Endothelial cell of umbilical vein (primary cell): ENCODE data around the gene BARX1. TPM values are rescaled to one million over a fixed set of nuclear protein-coding genes. Genes with fewer than 3 reads are reported as not detected.

Source experiments
- BruUV-seq: library from RNA; stranded (reverse); fragments of 400-500 nt; replicated peaks from 2 replicates; lab custom pipeline; 2021; lab: Mats Ljungman, UMichigan
- CTCF ChIA-PET: fragments of 300-600, 350-600 bp; sonication (Branson Sonifier 250); formaldehyde crosslinking; loops from one replicate; lab custom pipeline; 2021; ENCODE audit warnings: antibody characterized with exemption, inconsistent platforms; lab: Charles Lee
- POLR2A ChIA-PET: fragments of 300-600, 350-600 bp; sonication (Branson Sonifier 250); formaldehyde crosslinking; loops from one replicate; lab custom pipeline; 2021; ENCODE audit warnings: antibody characterized with exemption, inconsistent platforms; lab: Charles Lee
- DNase-seq: peaks from one replicate; pipeline ENCODE4 v3.0.0-alpha.2; 2011; ENCODE audit warnings: low read depth, low spot score
- FAIRE-seq: peaks from 2 replicates; lab custom pipeline; 2011; peaks lifted over from hg19 to GRCh38; lab: Jason Lieb, UNC
- H2AFZ ChIP-seq: 2 replicates; pipeline ENCODE4 v1.6.0; 2012; ENCODE audit warnings: low read depth, low read length, control low read depth, inconsistent platforms
- H3K27ac ChIP-seq: 2 replicates; pipeline ENCODE4 v1.5.1; 2011; ENCODE audit warnings: low read depth, mild to moderate bottlenecking, control low read depth, low read length, moderate library complexity; ENCODE audit not compliant: insufficient read depth
- H3K27me3 ChIP-seq, 2 experiments: 2 replicates each; pipeline versions ENCODE4 v1.6.0 to v1.6.1; 2011; ENCODE audit warnings: low read length in 2 of 2, mixed read lengths in 1 of 2; ENCODE audit not compliant: control insufficient read depth in 2 of 2, insufficient read depth in 2 of 2
- H3K36me3 ChIP-seq, 2 experiments: 2 replicates in 1 of 2; 3 replicates in 1 of 2; pipeline ENCODE4 v1.5.1; 2011; ENCODE audit warnings: low read length in 2 of 2, mild to moderate bottlenecking in 1 of 2, moderate library complexity in 1 of 2; ENCODE audit not compliant: control insufficient read depth in 2 of 2, insufficient read depth in 2 of 2; ENCODE audit errors: extremely low read depth in 1 of 2
- H3K4me1 ChIP-seq: 3 replicates; pipeline ENCODE4 v1.5.1; 2011; ENCODE audit warnings: mild to moderate bottlenecking, low read length; ENCODE audit not compliant: control insufficient read depth, insufficient read depth; ENCODE audit errors: extremely low read depth
- H3K4me2 ChIP-seq: 2 replicates; pipeline ENCODE4 v1.6.1; 2011; ENCODE audit warnings: low read length, control low read depth, mixed read lengths; ENCODE audit not compliant: insufficient read depth
- H3K4me3 ChIP-seq, 3 experiments: fragments of 200-600 bp in 1 of 3; sonication (generic), shearing (Covaris generic) in 1 of 3; replicated peaks in 1 of 3; 2 replicates each; pipeline ENCODE4 v1.5.1; 2011 to 2016; ENCODE audit warnings: control low read depth in 3 of 3, low read length in 3 of 3, mild to moderate bottlenecking in 2 of 3, inconsistent platforms in 1 of 3, low read depth in 1 of 3, moderate library complexity in 1 of 3; ENCODE audit not compliant: insufficient read depth in 1 of 3
- H3K79me2 ChIP-seq: 2 replicates; pipeline ENCODE4 v1.6.0; 2012; ENCODE audit warnings: low read length, inconsistent platforms; ENCODE audit not compliant: control insufficient read depth, insufficient read depth
- H3K9ac ChIP-seq: replicated peaks from 2 replicates; pipeline ENCODE3; 2011; ENCODE audit warnings: low read length, control low read depth; ENCODE audit not compliant: insufficient read depth; ENCODE audit errors: extremely low read depth
- H3K9me1 ChIP-seq: replicated peaks from 3 replicates; pipeline ENCODE4 v1.6.0; 2011; ENCODE audit warnings: mild to moderate bottlenecking, low read length; ENCODE audit not compliant: control insufficient read depth, insufficient read depth; ENCODE audit errors: extremely low read depth
- H3K9me3 ChIP-seq: replicated peaks from 2 replicates; pipeline ENCODE4 v1.5.1; 2012; ENCODE audit warnings: low read length, inconsistent platforms; ENCODE audit not compliant: control insufficient read depth, insufficient read depth
- H4K20me1 ChIP-seq: replicated peaks from 2 replicates; pipeline ENCODE3; 2011; ENCODE audit warnings: mild to moderate bottlenecking, low read length; ENCODE audit not compliant: control insufficient read depth, insufficient read depth; ENCODE audit errors: extremely low read depth
- EZH2 ChIP-seq: IDR thresholded peaks from 2 replicates; pipeline ENCODE4 v1.6.1; 2012; ENCODE audit warnings: borderline replicate concordance, low read depth, mild to moderate bottlenecking, moderate library complexity, low read length, inconsistent platforms; ENCODE audit not compliant: severe bottlenecking
- FOS ChIP-seq: IDR thresholded peaks from 2 replicates; pipeline ENCODE4 v1.6.1; 2011; ENCODE audit warnings: mild to moderate bottlenecking, low read length, moderate library complexity, borderline replicate concordance; ENCODE audit not compliant: insufficient read depth
- GATA2 ChIP-seq: IDR thresholded peaks from 2 replicates; pipeline ENCODE4 v1.7.0; 2011; ENCODE audit warnings: low read depth, mild to moderate bottlenecking, moderate library complexity, mixed read lengths, low read length; ENCODE audit not compliant: insufficient read length, insufficient read depth
- JUN ChIP-seq: IDR thresholded peaks from 2 replicates; pipeline ENCODE4 v1.6.1; 2011; ENCODE audit warnings: borderline replicate concordance, low read depth; ENCODE audit not compliant: insufficient read length, insufficient read depth
- MYC ChIP-seq: IDR thresholded peaks from one replicate; pipeline ENCODE4 v1.6.1; 2011; ENCODE audit warnings: mild to moderate bottlenecking, low read depth, low read length
- POLR2A ChIP-seq: IDR thresholded peaks from 2 replicates; pipeline ENCODE4 v1.6.1; 2012; ENCODE audit warnings: low read depth, mild to moderate bottlenecking, control low read depth, low read length
- POLR2AphosphoS5 ChIP-seq: IDR thresholded peaks from 2 replicates; pipeline ENCODE4 v1.6.1; 2012; ENCODE audit warnings: low read depth, mild to moderate bottlenecking, control low read depth, low read length, moderate library complexity; ENCODE audit not compliant: insufficient read depth
- dilution Hi-C: fragments of 300-500 bp; cut with MboI; formaldehyde crosslinking; loops from one replicate; pipeline ENCODE4 v1.15.0; 2019; ENCODE audit warnings: low sequenced_read_pairs; ENCODE audit not compliant: extremely low pct_ligation_motif_present
- intact Hi-C: fragments of 100-400 bp; cut with micrococcal nuclease; formaldehyde crosslinking; loops from one replicate; pipeline ENCODE4 v1.10.0; 2022
- polyA plus RNA-seq, 4 experiments: library from polyadenylated mRNA; depleted of rRNA in 3 of 4; stranded (reverse) in 3 of 4; unstranded in 1 of 4; fragments of >200 nt; gene quantifications; 2 replicates each; pipeline versions ENCODE4 v1.2.1 to v1.2.3, GENCODE V29; 2011 to 2012; ENCODE audit warnings: missing spikeins in 1 of 4
- total RNA-seq: library from RNA; stranded (reverse); gene quantifications from 2 replicates; pipeline ENCODE4 v1.2.3, GENCODE V29; 2021
- TF ChIP-seq, protein P1 (sequence below): IDR thresholded peaks from 2 replicates; pipeline ENCODE4 v1.6.1; 2011; ENCODE audit not compliant: insufficient read depth, insufficient read length
- TF ChIP-seq, protein P2 (sequence below), 2 donors: IDR thresholded peaks; 1 replicate in 1 of 2; 2 replicates in 1 of 2; pipeline ENCODE4 v1.5.1; 2011; ENCODE audit warnings: low read length in 2 of 2, mild to moderate bottlenecking in 2 of 2, moderate library complexity in 2 of 2, control low read depth in 1 of 2, inconsistent platforms in 1 of 2, low read depth in 1 of 2; ENCODE audit not compliant: insufficient read depth in 1 of 2; ENCODE audit errors: extremely low read depth in 1 of 2

Gene BARX1
- total and polyA plus RNA-seq, 2 donors (not counting 3 experiments of a cell fraction or from before 2014, with no cell fraction given) = not detected

DNA sequence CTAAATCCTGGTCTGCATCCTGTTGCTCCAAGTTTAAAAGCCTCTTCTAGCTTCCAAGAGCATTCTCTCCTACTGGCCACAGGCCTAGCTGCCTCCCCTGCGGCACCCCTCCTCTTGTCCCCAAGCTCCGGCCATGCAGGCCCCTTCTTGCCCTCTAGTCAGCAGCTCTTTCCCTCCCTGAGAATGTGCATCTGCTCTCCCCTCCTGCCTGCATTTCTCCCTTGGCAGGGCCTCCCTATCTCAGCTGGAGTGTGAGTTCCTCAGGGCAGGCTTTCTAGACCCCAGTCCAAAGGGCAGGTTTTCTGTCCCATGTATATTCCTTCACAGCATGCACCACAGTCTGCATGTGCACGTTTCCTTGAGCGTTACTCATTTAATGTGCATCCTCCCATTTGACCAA lies 24.6 kb upstream of the BARX1 start:
- H3K9me3 ChIP-seq = no peaks in the 10 kb centered on the region
- intact Hi-C loops (no loop called here), dilution Hi-C loops (no loop called here)
- H3K4me3 ChIP-seq = no peak overlapping the region
- no peak for DNase-seq
- H2AFZ ChIP-seq = no peak overlapping the region
- no peak overlapping the region for H3K4me2 ChIP-seq
- ChIA-PET POLR2A (no interaction called here), CTCF (no interaction called here)
- no peak for FAIRE-seq
- BruUV-seq = no TSS peak
- H3K27me3 ChIP-seq = peaks cover 0 to 4% of the 10 kb centered on the region in 2 experiments
- no peaks in the 10 kb centered on the region for H3K9me1 ChIP-seq
- no peaks in the 10 kb centered on the region for H4K20me1 ChIP-seq
- no peaks in the 10 kb centered on the region for H3K79me2 ChIP-seq
- H3K36me3 ChIP-seq = no peaks in the 10 kb centered on the region
- no peaks in the 10 kb centered on the region for H3K4me1 ChIP-seq
- H3K27ac ChIP-seq = no peak overlapping the region
- no peak for TF ChIP-seq EZH2
- no peak for TF ChIP-seq JUN
- no peak for TF ChIP-seq GATA2
- no peak for TF ChIP-seq MYC
- TF ChIP-seq, protein P1, sequence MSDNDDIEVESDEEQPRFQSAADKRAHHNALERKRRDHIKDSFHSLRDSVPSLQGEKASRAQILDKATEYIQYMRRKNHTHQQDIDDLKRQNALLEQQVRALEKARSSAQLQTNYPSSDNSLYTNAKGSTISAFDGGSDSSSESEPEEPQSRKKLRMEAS = no peak
- TF ChIP-seq POLR2A = no peak
- TF ChIP-seq, protein P2, sequence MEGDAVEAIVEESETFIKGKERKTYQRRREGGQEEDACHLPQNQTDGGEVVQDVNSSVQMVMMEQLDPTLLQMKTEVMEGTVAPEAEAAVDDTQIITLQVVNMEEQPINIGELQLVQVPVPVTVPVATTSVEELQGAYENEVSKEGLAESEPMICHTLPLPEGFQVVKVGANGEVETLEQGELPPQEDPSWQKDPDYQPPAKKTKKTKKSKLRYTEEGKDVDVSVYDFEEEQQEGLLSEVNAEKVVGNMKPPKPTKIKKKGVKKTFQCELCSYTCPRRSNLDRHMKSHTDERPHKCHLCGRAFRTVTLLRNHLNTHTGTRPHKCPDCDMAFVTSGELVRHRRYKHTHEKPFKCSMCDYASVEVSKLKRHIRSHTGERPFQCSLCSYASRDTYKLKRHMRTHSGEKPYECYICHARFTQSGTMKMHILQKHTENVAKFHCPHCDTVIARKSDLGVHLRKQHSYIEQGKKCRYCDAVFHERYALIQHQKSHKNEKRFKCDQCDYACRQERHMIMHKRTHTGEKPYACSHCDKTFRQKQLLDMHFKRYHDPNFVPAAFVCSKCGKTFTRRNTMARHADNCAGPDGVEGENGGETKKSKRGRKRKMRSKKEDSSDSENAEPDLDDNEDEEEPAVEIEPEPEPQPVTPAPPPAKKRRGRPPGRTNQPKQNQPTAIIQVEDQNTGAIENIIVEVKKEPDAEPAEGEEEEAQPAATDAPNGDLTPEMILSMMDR (IDR thresholded peaks at IDR 0.05; ENCODE audit: extremely low read depth in 1 of 2, insufficient read depth in 1 of 2, low read depth in 1 of 2, low read length in 2 of 2) = no peak
- no peak for TF ChIP-seq FOS
- TF ChIP-seq POLR2AphosphoS5 = no peak
- H3K9ac ChIP-seq = no peak overlapping the region
